HG02610 (cell line): ENCODE data around the gene THAP12.

Source experiments
- ATAC-seq: cut with Tn5 transposase; IDR thresholded peaks from one replicate; pipeline ENCODE4 v1.9.1; 2021; ENCODE audit warnings: mild to moderate bottlenecking, moderate library complexity; ENCODE audit not compliant: unreplicated experiment

THAP12 gene

DNA sequence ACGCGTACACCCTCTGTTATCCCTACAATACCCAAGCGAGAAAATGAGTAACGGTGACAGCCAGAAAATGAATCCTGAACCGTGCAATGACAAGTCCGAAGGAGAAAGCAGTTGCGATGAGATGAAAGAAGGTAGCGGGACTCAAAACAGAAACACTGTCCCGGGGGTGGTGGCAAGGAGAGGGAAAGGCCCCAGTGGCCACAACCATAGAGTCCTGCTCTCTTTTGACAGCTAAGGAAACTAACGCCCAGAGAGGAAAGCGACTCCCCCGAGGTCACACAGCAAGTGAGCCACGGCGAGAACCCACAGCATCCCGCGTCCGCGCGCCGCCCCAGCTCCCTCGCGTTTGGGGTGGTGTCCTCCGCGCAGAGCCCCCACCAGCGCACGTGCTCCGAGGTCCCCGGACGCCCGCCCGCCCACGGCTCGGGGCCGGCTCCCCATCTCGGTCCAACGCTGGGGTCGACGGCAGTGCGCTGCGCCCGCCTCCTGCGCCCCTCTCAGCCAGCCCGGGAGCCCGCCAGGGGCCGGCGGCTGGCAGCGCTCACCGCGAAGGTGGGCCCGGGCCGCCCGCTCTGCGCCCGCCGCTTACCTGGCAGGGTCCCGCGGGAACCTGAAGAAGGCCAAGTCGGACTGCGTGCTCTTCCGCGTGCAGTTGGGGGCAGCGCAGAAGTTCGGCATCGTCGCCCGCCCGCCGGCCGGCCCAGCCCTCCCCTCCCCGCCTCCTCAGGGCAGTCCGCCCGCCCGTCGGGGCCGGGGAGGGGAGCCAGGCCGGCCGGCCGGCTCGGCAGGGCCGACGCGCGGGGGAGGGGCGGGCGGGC lies 564 bp downstream of the THAP12 start:
- ATAC-seq: peak; percentile 29

DNA sequence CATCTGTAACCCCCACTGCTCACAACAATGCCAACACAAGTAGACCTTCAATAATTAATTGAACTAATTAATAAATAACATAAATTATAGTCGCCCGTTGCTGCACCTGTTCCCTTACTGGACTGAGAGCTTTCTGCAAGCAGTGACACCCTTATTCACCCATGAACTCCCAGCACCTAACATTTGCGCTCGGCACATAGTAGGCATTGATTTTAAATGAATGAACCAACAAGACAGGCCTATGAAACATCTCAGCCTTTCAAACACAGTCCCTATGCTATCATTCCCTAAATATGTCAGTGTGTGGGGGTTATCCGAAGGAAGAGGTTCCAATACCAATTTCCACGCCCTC lies 1.1 kb downstream of the THAP12 start:
- ATAC-seq: no peak

DNA sequence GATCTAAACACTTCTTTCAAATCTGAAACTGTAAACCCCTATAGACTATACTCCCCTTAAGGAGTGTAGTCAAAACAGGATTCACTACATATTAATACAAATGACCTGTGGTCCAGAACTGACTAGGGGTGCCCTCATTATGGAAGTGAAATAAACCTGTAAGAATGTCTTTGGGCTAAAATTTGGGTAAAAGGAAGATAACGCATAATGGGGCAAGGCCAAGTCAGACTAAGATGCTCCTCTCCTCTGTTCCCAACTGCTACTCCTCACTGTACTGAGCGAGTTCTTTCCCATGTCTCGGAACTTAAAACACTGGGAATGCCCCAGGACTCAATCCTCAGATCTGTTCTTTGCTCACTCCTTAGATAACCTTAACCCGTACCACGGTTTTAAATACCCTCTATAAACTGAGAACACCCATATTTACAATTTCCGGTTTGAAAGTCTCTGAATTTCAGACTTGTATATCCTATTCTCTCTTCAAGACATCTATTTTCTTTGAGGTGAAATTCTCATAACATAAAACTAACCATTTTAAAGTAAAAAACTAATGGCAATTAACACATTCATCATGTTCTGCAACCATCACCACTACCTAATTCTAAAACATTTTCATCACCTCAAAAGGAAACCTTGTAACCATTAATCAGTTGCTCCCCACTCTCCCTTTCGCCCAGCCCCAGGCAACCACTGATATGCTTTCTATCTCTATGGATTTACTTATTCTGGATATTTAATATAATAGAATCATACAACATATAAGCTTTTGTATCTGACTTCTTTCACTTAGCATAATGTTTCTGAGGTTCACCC lies 4.0 kb downstream of the THAP12 start:
- ATAC-seq: peak; percentile 51

DNA sequence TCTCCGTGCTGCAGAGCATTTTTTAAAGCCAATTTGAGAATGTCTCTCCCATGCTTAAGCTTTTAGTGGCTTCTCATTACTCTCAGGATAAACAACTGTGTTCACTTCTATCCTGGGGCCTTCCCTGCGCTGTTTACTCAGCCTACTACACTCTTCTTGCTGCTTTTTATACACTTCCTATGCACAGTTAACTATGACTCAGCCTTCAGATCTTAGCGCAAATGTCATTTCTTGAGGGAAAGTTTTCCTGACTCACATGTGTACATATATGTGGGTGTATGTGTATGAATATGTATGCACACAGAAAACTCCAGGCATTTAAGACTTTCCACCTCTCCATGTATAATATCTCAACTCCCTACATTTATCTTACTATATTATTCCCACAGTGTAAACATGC lies 9.8 kb downstream of the THAP12 start:
- peak; percentile 95 for ATAC-seq

DNA sequence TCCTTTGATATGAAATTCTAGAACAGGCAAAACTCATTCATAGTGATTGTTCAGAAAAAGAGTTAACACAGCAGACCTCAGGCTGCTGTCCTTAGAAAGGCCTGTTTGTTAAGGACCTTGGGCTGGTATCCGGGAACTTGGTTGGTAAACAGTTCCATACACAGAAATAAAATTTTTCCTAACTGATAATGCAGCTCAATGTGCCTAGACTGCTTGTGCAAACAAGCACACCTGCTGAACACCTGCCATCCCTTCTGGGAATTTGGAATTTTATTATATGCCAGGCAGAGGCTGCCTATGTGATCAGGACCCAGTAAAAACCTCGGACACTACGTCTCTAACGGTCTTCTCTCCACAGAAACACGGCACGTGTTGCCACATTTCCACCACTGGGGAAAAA lies 11.5 kb downstream of the THAP12 start:
- no peak for ATAC-seq

DNA sequence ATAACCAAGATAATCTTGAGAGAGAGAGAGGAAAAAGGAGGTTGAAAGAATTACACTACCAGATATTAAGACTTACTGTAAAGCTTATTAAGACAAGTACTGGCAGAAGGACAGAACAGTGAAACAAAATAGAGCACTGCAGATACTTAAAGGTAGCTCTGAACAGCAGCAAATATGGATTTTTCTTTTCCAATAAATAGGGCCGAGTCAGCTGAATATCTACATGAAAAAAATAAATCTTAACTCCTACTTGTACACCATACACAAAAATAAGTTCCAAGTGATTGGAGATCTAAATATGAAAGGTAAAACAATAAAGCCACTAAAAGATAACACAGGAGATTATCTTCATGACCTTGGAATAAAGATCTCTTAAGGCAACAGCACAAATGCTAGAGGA lies 12.4 kb downstream of the THAP12 start:
- no peak for ATAC-seq

DNA sequence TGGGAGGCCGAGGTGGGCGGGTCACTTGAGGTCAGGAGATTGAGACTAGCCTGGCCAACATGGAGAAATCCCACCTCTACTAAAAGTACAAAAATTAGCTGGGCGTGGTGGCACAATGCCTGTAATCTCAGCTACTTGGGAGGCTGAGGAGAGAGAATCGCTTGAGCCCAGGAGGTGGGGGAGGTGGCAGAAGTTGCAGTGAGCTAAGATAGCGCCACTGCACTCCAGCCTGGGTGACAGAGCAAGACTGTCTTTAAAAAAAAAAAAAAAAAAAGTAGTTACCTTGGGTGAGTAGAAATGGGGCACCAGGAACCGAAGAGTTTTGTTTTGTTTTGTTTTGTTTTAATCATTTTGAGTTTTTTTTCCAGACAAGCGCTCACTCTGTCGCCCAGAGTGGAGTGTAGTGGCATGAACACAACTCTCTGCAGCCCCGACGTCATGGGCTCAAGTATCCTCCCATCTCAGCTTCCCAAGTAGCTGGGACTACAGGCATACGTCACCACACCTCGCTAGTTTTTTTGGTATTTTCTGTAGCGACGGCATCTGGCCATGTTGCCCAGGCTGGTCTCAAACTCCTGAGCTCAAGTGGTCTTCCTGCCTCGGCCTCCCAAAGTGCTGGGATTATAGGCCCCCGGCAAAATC lies 15.8 kb downstream of the THAP12 start:
- ATAC-seq: no peak

DNA sequence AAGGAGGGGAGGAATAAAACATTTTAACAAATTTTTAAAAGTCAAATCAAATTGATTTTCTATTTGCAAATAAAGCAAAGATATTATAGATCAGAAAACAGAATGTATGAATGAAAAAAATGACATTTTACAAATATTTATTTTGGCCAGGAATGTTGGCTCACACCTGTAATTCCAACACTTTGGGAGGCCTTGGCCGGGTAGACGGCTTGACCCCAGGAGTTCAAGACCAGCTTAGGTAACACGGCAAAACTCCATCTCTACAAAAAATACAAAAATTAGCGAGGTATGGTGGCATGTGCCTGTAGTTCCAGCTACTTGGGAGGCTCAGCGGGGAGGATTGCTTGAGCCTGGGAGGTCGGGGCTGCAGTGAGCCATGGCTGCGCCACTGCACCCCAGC lies 18.2 kb downstream of the THAP12 start:
- ATAC-seq: no peak

DNA sequence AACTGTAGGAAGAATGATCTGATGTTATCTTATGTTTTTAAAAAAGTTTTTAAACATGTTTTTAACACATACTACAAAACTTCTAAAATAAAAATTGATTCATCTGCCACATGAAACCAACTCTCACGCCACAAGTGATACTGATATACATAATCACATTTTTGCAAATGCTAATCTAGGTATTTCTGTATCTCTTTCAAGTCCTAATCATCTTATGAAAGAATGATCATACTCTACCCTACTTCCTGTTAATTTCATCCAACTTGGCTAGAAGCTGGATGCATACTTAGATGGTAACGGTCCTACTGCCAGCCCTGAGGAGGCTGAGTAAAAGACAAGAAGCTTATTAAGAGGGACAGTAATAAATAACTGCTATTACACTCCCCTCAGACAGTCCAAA lies 19.2 kb downstream of the THAP12 start:
- no peak for ATAC-seq

DNA sequence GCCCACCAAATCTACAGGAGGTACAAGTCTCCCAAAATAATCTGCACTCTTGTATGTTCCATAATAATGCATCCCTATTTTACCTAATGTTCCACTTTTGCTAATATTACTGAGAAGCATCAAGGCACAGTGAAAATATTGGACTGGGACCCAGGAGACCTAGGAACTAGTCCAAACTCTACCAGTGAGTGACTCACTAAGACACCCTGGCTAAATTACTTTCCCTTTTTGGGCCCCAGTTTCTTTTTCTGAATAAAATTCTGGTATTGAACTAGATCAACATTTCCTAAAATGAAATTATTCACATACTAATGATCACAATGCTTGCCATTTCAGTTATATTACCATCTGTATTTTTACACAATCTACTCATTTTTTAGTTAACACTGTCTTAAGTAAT lies 19.6 kb downstream of the THAP12 start:
- ATAC-seq: no peak

DNA sequence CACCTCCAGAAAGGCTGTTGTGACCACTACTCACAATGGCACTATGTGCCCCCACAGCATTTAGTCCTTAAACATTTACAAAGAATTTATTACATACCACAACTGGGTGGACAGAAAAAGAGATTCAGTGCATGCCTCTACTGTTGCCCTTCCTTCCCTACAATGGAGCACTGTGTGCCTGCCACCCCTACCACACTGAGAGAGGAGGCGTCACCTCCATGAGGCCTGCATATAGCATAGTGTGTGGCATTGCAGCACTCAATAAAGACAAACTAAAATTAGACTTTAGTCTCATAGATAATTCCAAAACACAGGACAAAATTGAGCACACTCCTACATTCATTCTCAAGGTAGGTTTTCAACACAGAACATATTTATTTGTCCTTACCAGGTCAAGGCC lies 25.8 kb downstream of the THAP12 start:
- no peak for ATAC-seq

DNA sequence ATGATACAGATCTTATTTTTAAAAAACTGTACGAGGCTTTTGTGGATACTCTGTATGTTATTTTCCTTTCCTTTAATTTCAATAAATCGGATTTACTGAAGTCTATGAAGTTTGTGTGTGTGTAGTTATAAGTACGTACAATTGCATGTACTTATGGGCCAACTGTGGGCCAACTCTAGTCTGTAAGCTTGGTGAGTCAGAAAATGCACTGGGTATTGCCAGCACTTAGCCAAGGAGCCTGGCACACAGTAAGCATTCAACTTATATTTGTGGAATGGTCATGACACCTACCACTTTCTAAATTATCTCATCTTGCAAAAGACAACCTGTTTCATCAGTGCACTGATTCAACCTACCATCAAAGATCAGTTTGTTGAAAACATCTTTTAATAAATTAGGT lies 32.6 kb downstream of the THAP12 start:
- ATAC-seq: no peak

DNA sequence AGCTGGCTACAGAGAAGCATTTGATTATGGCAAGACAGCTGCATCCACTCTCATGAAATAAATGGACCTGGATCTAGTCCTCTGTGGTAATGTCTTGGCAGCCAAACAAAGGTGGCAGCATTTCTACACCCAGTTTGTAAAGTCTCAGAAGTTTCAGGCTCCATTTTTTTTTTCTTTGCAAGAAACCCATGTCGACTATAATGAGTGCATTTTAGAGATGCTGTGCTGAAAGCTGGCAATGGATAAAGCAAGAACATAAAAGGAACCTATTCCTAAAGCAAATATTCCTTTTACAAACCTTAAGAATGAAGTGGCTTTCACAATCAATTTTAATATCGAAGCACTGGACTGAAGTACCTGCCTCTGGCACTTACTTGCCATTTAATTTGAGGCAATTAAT lies 33.5 kb downstream of the THAP12 start:
- ATAC-seq: no peak

DNA sequence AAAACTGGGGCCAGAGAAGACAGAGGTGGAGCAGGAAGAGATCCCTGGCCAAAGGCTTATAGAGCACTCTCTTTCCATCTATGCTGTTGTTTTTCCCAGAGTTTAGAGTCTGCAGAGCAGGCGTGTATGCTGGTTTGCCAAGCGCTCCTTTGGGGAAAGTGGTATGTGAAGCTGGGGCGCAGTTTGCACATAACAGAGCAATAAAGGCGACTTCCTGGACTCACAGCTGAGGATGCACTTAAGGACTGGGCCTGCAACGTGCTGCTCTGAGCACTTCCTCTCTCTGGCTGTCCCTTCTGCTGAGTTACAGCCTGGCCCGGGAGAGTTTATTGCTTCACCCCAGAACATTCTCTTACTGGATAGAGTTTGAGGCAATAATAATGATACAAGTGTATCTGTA lies 41.7 kb downstream of the THAP12 start:
- no peak for ATAC-seq

DNA sequence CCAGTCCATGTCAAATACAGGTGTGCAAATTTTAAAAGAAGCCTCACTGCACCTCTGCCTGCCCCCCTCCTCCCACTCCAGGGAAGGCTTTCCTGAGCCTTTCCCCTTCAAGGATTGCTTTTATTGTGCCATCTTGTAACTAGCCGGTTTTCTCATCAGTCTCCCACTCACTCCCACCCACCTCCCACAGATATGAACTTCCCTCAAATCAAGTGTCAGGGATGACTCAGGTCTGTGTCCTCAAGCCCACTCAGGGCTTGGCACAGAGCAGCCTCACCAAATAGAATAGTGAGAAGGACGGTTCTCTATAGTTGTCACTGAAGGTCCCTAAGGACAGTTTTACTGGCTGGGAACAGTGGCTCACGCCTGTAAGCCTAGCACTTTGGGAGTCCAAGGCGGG lies 43.0 kb downstream of the THAP12 start:
- no peak for ATAC-seq

DNA sequence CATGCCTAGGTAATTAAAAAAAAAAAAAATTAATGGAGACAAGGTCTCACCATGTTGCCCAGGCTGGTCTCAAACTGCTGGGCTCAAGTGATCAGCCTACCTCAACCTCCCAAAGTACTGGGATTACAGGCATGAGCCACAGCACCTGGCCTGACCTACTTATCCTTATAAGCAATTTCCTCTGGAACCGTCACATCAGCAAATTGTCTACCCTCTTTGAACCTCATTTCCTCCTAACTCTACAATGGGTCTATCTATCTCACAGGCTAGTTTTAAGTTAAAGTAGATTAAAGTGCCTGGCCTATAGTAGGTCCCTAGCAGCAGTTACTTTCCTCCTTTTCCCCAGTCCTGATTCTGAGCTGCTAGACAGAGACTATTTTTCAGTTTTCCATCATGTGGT lies 43.5 kb downstream of the THAP12 start:
- ATAC-seq: no peak

DNA sequence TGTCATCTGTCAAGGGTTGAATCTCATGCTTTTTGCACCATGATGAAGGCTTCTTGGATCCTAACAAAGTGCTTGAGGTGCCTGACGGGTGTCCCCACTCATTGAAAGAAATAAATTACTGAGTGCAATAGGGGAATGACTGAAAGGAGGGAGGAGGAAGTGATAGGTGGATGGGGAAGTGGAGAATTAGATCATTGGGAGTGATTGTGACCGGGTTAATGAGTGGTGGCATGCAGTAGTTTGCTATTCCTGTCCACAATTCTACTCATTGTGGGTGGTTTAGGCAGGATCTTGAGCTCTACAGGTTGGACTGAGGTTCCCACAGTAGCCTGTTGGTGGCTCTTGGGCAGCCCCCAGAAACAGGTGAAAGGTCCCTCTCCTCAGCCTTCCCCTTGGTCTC lies 44.3 kb downstream of the THAP12 start:
- no peak for ATAC-seq

DNA sequence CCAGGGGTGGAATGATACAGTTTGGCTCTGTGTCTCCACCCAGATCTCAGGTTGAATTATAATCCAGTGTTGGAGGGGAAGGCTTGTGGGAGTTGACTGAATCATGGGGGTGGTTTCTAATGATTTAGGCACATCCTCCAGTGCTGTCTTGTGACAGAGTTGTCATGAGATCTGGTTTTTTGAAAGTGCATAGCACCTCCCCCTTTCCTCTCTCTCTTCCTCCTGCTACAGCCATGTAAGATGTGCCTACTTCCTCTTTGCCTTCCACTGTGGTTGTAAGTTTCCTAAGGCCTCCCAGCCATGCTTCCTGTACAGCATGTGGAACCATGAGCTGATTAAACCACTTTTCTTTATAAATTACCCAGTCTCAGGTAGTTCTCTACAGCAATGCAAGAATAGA lies 45.1 kb downstream of the THAP12 start:
- no peak for ATAC-seq

DNA sequence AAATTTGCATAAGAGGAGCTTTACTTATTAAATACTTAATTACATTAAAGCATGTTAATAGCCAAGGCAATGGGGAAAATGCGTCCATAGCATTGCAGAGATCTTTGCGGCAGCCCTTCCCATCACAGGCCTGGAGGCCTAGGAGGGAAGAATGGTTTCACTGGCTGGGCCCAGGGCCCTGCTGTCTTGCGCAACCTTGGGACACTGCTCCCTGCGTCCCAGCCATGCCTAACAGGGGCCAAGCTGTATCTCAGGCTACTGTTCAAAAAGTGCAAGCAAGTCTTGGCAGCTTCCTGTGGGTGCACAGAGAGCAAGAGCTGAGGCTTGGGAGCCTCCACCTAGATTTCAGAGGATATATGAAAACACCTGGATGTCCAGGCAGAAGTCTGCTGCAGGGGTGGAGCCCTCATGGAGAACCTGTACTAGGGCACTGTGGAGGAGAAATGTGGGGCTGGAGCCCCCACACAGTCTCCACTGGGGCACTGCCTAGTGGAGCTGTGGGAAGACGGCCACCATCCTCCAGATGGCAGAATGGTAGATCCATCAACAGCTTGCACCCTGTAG lies 46.0 kb downstream of the THAP12 start:
- no peak for ATAC-seq

DNA sequence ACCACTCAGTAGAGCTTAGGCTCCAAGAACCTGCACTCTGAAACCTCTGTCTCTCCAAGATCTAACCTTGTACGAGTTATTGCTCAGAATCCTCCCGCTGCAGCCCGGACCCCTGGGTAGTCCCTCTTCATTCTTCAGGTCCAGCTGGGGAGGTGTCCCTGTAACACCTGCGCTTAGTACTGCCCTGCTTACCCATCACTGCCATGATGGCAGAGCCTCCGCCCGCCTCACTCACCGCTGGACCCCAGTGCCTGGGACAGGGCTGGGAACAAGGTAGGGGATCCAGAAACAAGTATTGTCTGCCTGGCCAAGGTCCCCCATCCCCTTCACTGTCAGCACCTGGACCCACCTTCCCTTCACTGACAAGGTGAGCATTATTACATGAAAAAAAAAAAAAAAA lies 50.3 kb downstream of the THAP12 start:
- ATAC-seq: no peak

DNA sequence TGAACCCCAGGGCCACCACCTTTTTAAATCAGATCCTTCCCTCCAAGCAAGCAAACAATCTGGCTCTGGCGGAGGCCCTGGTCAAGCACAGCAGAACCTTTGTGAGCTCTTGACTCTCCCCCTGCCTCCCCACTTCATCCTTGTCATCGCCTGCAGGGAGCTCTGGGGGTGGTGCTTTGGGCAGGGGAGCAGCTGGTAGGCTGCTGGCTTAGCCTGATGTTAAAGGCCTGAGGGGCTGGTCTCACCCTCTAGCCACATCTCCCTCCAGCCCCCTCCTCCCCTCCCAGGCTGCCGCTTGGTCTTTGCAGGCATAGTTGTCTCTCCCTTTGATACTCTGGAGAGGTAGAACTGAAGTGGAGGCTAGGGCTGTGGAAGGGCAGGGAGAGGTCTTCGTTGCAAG lies 50.9 kb downstream of the THAP12 start:
- no peak for ATAC-seq
